ENCODE results near the gene SLC23A2.

GRCh38 chr20:4844751-4845465, 156.4 kb downstream of the SLC23A2 start:
- TF ChIP-seq CTCF (IDR thresholded peaks at IDR 0.05), result no peak
- TF ChIP-seq POLR2A (IDR thresholded peaks at IDR 0.05), result no peak
